ENCODE data around the gene TMCC3.

Gene TMCC3

DNA sequence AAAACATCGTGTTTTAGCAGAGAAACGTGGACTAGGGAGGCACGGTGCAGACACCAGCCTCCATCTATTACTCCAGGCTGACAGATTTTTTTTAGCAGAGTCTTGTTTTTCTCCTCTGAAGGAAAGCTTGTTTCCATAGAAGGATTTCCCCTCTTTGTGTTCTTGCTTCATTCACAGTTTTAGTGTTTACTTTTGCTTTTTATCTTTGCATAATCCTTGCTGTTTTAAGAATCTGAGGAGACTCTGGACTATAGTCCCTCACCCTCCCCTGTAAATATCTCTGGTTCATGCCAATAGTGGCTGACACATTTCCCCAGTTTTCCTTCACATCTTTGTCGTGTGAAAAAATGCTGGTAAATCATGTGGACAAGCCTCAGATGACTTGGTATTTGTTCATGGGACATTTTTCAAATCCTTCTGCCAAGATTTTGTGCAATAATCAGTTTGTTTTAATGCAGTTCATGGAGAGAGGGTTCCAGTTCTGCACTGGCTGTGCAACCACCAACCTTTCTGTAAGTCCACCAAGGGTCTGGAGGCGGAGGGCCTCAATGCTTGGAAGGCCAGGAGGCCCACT is 39.9 kb upstream of the TMCC3 start:
- H3K27me3 ChIP-seq (replicated peaks): no peaks in the 10 kb centered on the region
- H3K27ac ChIP-seq: no peak overlapping the region
- no peak for DNase-seq
- in situ Hi-C loops (cut with HindIII; ENCODE audit: low pct_ligation_motif_present, low sequenced_read_pairs): no loop called here
- H3K36me3 ChIP-seq (replicated peaks): no peaks in the 10 kb centered on the region
- TF ChIP-seq, protein P1, sequence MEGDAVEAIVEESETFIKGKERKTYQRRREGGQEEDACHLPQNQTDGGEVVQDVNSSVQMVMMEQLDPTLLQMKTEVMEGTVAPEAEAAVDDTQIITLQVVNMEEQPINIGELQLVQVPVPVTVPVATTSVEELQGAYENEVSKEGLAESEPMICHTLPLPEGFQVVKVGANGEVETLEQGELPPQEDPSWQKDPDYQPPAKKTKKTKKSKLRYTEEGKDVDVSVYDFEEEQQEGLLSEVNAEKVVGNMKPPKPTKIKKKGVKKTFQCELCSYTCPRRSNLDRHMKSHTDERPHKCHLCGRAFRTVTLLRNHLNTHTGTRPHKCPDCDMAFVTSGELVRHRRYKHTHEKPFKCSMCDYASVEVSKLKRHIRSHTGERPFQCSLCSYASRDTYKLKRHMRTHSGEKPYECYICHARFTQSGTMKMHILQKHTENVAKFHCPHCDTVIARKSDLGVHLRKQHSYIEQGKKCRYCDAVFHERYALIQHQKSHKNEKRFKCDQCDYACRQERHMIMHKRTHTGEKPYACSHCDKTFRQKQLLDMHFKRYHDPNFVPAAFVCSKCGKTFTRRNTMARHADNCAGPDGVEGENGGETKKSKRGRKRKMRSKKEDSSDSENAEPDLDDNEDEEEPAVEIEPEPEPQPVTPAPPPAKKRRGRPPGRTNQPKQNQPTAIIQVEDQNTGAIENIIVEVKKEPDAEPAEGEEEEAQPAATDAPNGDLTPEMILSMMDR (IDR thresholded peaks at IDR 0.05; ENCODE audit: low read depth, low read length, missing control alignments): no peak
- H3K4me3 ChIP-seq (ENCODE audit: low read depth, low read length): no peak overlapping the region

DNA sequence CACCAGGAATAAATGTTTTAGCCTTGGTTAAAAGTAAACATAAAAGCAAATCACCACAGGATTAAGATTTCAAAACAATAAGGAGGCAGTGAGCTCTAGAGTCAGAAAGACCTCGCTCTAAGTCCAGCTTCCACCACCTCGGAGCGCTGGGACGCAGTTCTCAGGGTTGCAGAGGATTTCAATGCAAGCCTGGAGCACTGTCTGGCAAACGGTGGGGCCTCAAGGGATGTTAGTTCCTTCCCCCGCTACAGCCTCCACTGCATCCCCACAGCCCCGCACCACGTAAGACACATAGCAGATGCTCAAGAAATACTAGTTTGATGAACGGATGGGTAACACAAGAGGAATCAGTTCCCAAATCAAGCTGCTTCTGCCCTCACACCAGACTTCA is 39.3 kb upstream of the TMCC3 start:
- DNase-seq: no peak
- TF ChIP-seq, protein P1 (IDR thresholded peaks at IDR 0.05; ENCODE audit: low read depth, low read length, missing control alignments): no peak
- no peaks in the 10 kb centered on the region for H3K27me3 ChIP-seq (replicated peaks)
- in situ Hi-C loops (cut with HindIII; ENCODE audit: low pct_ligation_motif_present, low sequenced_read_pairs): no loop called here
- no peak overlapping the region for H3K27ac ChIP-seq
- H3K36me3 ChIP-seq (replicated peaks): no peaks in the 10 kb centered on the region
- no peak overlapping the region for H3K4me3 ChIP-seq (ENCODE audit: low read depth, low read length)

DNA sequence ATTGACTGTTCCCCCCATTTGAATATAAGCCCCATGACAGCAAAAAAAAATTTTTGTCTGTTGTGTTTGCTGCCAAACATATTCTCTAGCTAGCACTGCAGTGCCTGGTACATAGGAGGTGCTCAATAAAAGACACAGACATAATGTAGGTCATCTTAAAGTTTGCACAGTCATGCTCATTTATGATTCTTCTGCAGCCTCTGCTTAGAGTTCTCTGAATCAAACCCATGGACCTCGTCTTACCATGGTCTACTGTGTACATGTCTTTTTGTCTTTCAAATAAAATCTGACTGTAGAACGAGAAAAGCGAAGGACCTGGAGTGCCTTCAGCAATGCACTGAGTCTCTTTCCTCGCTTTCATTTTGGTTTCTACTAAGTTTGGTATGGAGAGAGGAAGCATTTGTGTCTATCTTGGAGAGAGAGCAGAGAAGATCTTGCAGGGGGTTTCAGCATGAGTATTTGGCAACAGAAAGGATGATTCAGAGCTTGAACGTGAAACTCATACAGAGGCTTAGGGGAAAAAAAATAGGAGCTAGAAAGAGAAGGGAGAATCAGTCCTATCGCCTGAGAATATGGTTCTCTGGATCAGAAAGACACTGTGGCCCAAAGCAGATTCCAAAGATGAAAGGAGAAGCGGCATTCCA is 38.8 kb upstream of the TMCC3 start:
- Histone ChIP-seq H3K4me3 (ENCODE audit: low read depth, low read length) (no peak overlapping the region), H3K27me3 (replicated peaks) (no peaks in the 10 kb centered on the region), H3K27ac (no peak overlapping the region), H3K36me3 (replicated peaks) (no peaks in the 10 kb centered on the region)
- TF ChIP-seq, protein P1 (IDR thresholded peaks at IDR 0.05; ENCODE audit: low read depth, low read length, missing control alignments): no peak
- in situ Hi-C loops (cut with HindIII; ENCODE audit: low pct_ligation_motif_present, low sequenced_read_pairs): no loop called here
- DNase-seq: peak; percentile 45

DNA sequence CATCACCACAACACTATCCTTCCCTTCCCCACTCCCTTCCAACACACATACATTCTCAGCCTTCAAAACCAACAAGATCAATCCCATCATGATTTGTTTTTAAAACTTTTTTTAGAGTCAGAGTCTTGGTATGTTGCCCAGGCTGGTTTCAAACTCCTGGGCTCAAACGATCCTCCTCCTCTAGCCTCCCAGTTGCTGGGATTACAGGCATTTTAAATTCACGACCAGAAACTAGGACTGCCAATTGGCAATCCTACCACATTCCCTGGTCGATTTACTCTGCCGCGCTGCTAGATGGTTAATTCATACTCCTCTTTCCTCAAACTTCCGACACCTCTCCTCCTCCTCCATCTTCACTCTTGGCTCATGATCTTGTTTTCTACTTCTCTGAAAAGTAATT is 37.5 kb upstream of the TMCC3 start:
- Histone ChIP-seq H3K27me3 (replicated peaks) (no peaks in the 10 kb centered on the region), H3K36me3 (replicated peaks) (no peaks in the 10 kb centered on the region), H3K27ac (no peak overlapping the region), H3K4me3 (ENCODE audit: low read depth, low read length) (no peak overlapping the region)
- in situ Hi-C loops (cut with HindIII; ENCODE audit: low pct_ligation_motif_present, low sequenced_read_pairs): no loop called here
- TF ChIP-seq, protein P1 (IDR thresholded peaks at IDR 0.05; ENCODE audit: low read depth, low read length, missing control alignments): no peak
- no peak for DNase-seq

DNA sequence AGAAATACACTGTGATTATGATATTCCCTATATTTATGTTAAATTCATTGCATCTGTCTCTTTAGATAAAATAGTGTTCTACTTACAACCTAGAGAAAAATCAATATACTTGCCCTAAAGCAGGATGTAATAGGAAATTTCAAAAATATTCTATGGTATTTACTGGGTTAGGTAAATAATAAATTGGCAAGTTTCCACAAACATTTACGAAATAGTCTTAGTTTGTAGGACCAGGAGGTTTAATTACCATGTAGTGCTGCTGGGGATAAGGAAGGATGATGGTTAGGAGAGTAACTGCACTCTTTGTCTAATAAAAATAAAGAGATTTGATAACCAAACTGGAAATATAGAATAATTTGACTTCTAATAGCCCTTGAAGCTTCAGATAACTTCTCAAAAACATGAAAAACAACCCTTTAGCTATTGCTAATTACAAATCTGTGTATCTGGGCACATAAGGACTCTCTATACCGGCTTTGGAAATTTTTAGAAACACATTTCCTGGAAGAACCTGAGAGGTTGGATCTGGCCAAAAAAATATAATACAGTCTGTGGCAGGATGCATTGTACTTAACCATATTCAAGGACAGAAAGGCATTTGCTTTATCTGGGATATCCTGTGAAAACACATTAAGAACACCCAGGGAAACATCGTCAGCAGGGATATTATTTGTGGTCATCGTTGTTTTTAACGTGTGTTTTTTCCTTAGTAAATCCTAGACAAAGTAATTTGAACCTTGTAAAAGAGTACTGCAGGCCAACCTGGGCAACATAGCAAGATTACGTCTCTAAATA is 36.7 kb upstream of the TMCC3 start:
- TF ChIP-seq, protein P1 (IDR thresholded peaks at IDR 0.05; ENCODE audit: low read depth, low read length, missing control alignments): no peak
- DNase-seq: no peak
- no peaks in the 10 kb centered on the region for H3K36me3 ChIP-seq (replicated peaks)
- no peak overlapping the region for H3K4me3 ChIP-seq (ENCODE audit: low read depth, low read length)
- H3K27me3 ChIP-seq (replicated peaks): no peaks in the 10 kb centered on the region
- in situ Hi-C loops (cut with HindIII; ENCODE audit: low pct_ligation_motif_present, low sequenced_read_pairs): no loop called here
- no peak overlapping the region for H3K27ac ChIP-seq
